ENCODE data around the gene GNB5.
"Not testable (repeated sequence)": the region's sequence is repeated elsewhere in the genome, so short reads cannot be mapped to it uniquely, and the experiment has no call there.

GNB5 gene

DNA sequence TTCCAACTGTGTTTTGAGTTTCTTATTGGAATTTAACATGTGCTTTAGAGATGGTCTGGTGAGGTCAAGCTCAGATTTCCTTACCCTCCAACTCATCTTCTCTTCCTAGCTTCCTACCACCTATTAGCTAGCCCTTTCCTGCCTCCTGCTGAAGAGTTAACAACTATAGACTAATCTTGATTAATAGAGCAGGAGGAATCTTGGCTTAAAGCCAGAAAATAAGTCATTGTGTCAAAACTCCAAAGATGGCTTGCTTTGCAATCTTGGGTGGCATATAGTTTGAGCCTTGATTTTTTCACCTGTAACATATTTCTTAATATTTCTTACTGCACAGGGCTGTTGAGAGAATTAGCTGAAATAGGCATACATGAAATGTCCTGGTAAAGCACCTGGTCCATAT is 105.9 kb downstream of the GNB5 start:
- Histone ChIP-seq H3K4me1 (no peaks in the 10 kb centered on the region), H3K9me3 (peaks cover 5% of the 10 kb centered on the region; the same call in 1 of the 2 replicates), H3K36me3 (replicated peaks) (no peaks in the 10 kb centered on the region), H3K27me3 (ENCODE audit: low read depth) (no peaks in the 10 kb centered on the region), H3K4me3 (no peak overlapping the region)
- DNase-seq (ENCODE audit: low spot score in 2 of 2) = no peak
- in situ Hi-C loops (cut with MboI; ENCODE audit: low sequenced_read_pairs) = no loop called here

GRCh38 chr15:52083603-52084002 is 107.6 kb downstream of the GNB5 start:
- Histone ChIP-seq H3K9me3 (0 out of 2 replicates have a peak, but pooled peaks cover 3% of the 10 kb centered on the region), H3K4me3 (no peak overlapping the region), H3K4me1 (no peaks in the 10 kb centered on the region), H3K36me3 (replicated peaks) (no peaks in the 10 kb centered on the region), H3K27me3 (ENCODE audit: low read depth) (no peaks in the 10 kb centered on the region)
- in situ Hi-C loops (cut with MboI; ENCODE audit: low sequenced_read_pairs) = no loop called here
- no peak for DNase-seq (ENCODE audit: low spot score in 2 of 2)

DNA sequence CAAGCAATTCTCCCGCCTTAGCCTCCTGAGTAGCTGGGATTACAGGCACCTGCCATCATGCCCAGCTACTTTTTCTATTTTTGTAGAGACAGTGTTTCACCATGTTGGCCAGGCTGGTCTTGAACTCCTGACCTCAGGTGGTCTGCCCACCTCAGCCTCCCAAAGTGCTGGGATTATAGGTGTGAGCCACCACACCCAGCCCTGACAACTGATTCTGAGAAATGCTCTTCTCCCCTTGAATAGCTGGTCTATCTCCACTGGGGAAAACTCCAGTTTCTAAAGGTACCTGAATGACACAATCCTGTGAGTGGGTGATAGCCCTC is 108.2 kb downstream of the GNB5 start:
- H3K4me3 ChIP-seq; H3K4me1 ChIP-seq; DNase-seq (ENCODE audit: low spot score in 2 of 2); H3K27me3 ChIP-seq (ENCODE audit: low read depth); in situ Hi-C loops (cut with MboI; ENCODE audit: low sequenced_read_pairs); H3K9me3 ChIP-seq; H3K36me3 ChIP-seq (replicated peaks): not testable (repeated sequence)

DNA sequence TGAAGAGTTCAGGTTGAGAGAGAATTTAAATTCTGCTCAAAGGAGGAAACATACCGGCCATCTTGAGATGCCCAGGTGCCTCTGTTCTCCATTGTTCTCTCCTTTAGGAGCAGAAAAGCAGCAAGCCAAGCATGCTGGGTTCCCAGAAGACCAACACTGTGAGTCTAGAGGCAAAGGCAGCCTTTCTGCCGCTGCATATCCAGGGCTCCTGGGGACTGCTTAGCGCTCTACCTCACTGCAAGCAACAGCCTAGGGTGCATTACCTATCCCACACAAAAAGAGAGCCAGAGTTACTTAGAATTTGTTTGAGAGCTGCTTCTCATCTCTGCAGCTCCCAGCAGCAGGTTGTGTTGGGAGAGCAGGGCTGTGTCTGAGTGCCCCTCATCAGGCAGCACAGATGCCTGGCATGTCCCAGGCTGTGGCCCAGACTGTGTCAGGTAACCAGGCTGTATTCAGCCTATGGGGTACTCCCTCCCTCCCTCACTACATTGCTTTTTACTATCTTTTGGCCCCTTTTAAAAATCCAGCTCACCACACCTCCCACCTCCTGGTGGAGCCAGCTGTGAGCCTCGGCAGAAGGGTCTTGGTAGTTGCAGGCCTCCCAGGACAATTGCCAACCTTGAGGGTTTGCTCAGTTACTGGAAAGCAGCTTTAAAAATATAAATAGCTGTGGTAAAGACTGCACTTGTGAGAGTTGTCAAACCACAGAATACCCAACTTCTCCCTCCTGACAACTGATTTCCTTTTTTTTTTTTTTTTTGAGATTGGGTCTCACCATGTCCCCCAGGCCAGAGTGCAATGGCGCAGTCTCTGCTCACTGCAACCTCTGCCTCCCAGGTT is 108.8 kb downstream of the GNB5 start:
- H3K36me3 ChIP-seq (replicated peaks) = no peaks in the 10 kb centered on the region
- in situ Hi-C loops (cut with MboI; ENCODE audit: low sequenced_read_pairs) = no loop called here
- no peak overlapping the region for H3K4me3 ChIP-seq
- no peak for DNase-seq (ENCODE audit: low spot score in 2 of 2)
- H3K9me3 ChIP-seq = 0 out of 2 replicates have a peak, but pooled peaks cover 3% of the 10 kb centered on the region
- no peaks in the 10 kb centered on the region for H3K27me3 ChIP-seq (ENCODE audit: low read depth)
- H3K4me1 ChIP-seq = no peaks in the 10 kb centered on the region

DNA sequence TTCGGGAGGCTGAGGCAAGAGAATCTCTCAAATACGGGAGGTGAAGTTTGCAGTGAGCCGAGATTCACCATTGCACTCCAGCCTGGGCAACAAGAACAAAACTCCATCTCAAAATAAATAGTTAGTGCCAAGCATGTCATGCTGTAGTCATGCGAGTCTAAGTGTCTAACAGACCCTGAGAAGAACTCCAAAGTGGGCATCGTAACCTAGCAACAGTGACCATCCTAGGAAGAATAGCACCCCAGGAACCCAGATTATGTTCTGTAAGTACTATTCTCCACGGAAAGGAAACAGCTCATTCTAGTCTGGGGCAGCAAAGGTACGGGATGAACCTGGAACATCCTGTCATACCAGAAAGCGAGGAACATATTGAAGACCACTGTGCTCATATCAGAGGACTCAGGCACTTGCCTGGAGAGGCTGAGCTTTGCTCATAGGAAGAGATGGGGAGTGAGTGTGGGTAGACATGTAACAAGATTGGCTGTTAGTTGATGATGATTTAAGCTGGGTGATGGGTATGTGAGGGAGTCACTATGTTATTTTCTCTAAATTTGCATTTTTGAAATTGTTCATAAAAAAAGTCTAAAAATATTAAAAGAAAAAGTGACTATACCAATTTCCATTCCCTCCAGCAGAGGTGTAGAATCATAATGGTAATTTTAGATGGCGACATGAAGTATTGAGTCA is 110.3 kb downstream of the GNB5 start:
- H3K4me3 ChIP-seq = no peak overlapping the region
- no peak for DNase-seq (ENCODE audit: low spot score in 2 of 2)
- no peaks in the 10 kb centered on the region for H3K4me1 ChIP-seq
- H3K27me3 ChIP-seq (ENCODE audit: low read depth) = no peaks in the 10 kb centered on the region
- H3K36me3 ChIP-seq (replicated peaks) = no peaks in the 10 kb centered on the region
- in situ Hi-C loops (cut with MboI; ENCODE audit: low sequenced_read_pairs) = no loop called here
- no peaks in the 10 kb centered on the region for H3K9me3 ChIP-seq

DNA sequence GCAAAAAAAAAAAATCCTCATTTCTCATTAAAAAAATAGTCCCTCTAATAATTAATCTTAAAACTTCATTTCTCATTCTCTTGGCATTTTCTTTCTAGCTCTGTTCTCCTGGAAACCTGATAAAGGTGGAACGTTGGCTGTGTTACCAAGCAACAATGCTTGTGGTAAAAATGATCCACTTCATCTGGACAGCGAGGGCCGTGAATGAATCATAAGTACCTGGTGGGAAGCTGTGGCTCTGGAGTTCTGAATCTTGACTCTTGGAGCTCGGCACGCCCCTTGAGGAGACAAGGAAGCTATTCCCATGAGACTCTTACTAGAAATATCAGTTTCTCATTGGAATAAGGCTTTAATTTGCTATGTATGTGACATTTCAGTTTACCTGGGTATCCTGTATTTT is 111.2 kb downstream of the GNB5 start:
- H3K9me3 ChIP-seq = no peaks in the 10 kb centered on the region
- H3K4me3 ChIP-seq = no peak overlapping the region
- in situ Hi-C loops (cut with MboI; ENCODE audit: low sequenced_read_pairs) = no loop called here
- no peaks in the 10 kb centered on the region for H3K27me3 ChIP-seq (ENCODE audit: low read depth)
- DNase-seq (ENCODE audit: low spot score in 2 of 2) = no peak
- no peaks in the 10 kb centered on the region for H3K4me1 ChIP-seq
- no peaks in the 10 kb centered on the region for H3K36me3 ChIP-seq (replicated peaks)

DNA sequence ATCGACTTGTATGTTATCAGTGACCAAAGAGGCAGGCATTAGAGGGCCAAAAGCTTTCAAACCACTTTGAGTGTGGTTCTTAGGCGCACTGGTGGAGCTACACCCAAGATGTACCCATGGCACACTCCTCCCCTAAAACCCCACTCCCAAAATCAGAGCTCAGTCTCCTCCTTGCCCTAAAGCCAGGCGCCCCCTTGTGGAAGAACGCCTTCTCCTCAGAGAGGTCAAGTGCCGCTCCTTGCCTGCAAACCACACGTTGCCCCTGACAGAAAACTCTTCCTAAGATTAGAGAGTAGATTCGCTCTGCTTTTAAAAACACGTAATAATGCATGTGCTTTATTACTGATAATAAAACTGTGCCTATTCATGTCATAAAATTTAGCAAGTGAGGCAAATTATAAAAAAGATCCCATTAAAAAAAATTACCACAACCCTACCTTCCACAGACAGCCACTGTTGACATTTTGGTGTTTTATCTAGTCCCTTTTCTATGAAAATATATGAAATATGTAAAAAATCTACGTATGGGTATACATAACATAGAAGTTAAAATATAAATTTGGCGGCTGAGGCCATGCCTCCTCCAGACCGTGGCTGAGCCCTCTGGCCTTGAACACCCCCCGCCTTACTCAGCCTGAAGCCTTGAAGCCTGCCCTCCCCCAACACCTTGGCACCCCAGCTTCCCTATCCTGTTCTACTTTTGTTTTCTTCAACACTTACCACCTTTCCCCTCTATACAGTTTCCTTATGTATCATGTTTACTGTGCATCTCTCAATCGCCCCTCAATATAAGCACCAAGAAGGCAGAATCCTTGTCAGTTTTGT is 112.1 kb downstream of the GNB5 start:
- peak; percentile 57 to 96 for DNase-seq (ENCODE audit: low spot score in 2 of 2)
- no peaks in the 10 kb centered on the region for H3K36me3 ChIP-seq (replicated peaks)
- in situ Hi-C loops (cut with MboI; ENCODE audit: low sequenced_read_pairs) = no loop called here
- H3K4me1 ChIP-seq = no peaks in the 10 kb centered on the region; the same call in 1 of the 2 replicates
- no peak overlapping the region for H3K4me3 ChIP-seq
- no peaks in the 10 kb centered on the region for H3K9me3 ChIP-seq
- H3K27me3 ChIP-seq (ENCODE audit: low read depth) = no peaks in the 10 kb centered on the region

DNA sequence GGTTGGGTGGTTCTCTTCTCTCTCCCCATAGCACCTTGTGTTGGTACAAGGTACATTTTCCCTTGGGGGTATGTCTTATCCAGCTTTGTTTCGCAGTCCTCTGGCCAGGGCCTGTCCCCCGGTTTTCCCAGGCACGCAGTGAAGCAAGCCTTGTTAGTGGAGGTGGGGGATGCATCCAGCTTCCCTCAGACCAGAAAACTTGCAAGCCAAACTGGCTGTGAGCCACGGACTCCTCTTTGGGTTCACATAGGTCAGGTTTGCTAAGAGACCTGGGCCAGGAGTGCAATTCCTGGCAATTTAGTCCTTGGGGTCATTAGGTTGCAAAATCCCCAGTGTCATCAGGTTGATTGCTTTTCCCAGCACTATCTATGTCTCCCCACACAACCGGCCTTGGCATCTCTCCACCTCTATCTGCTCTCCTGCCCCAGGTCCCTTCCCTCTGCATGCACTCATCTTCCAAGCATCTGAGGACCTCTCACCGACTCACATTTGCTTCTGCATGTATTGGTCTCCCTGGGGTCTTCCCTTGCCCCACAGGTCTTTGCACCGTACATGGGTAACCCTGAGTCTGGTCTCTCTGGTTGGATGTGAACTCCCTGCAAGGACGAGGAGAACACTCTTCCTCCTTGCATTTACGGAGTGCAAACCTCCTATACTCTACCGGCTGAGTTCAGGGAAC is 112.9 kb downstream of the GNB5 start:
- in situ Hi-C loops (cut with MboI; ENCODE audit: low sequenced_read_pairs) = no loop called here
- no peak for DNase-seq (ENCODE audit: low spot score in 2 of 2)
- Histone ChIP-seq H3K36me3 (replicated peaks) (no peaks in the 10 kb centered on the region), H3K9me3 (no peaks in the 10 kb centered on the region), H3K4me1 (no peaks in the 10 kb centered on the region; the same call in 1 of the 2 replicates), H3K4me3 (no peak overlapping the region), H3K27me3 (ENCODE audit: low read depth) (no peaks in the 10 kb centered on the region)

- no peaks in the 10 kb centered on the region; the same call in 1 of the 2 replicates for H3K4me1 ChIP-seq
- no peaks in the 10 kb centered on the region for H3K27me3 ChIP-seq (ENCODE audit: low read depth)
- DNase-seq (ENCODE audit: low spot score in 2 of 2) = no peak
- H3K36me3 ChIP-seq (replicated peaks) = no peaks in the 10 kb centered on the region
- in situ Hi-C loops (cut with MboI; ENCODE audit: low sequenced_read_pairs) = no loop called here
- no peak overlapping the region for H3K4me3 ChIP-seq
- no peaks in the 10 kb centered on the region for H3K9me3 ChIP-seq
These were observed 114.1 kb downstream of the GNB5 start for GRCh38 chr15:52076889-52077781.

GRCh38 chr15:52071570-52071969 is 119.6 kb downstream of the GNB5 start:
- Histone ChIP-seq H3K4me1 (no peaks in the 10 kb centered on the region; the same call in 1 of the 2 replicates), H3K36me3 (replicated peaks) (no peaks in the 10 kb centered on the region), H3K9me3 (no peaks in the 10 kb centered on the region), H3K27me3 (ENCODE audit: low read depth) (no peaks in the 10 kb centered on the region), H3K4me3 (no peak overlapping the region)
- no peak for DNase-seq (ENCODE audit: low spot score in 2 of 2)
- in situ Hi-C loops (cut with MboI; ENCODE audit: low sequenced_read_pairs) = no loop called here

DNA sequence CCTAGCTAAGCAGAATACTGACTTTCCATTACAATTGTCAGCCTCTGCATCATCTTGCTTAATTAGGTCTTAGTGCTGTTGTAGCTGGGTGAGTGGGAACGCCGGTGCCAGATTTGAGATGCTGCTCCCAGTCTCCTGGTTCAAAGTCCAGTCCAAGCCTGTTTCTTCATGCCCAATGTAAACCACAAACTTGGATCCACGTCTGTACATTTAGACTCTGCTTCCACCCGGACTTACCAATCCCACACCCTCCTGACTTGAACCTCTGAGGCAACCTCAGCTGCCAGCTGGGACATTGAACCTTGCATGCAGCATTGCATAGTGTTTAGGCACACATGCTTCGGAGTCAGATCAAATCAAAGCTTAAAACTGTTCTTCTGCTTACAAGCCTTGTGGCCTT is 121.6 kb downstream of the GNB5 start:
- Histone ChIP-seq H3K4me1 (no peaks in the 10 kb centered on the region; the same call in 1 of the 2 replicates), H3K4me3 (no peak overlapping the region), H3K36me3 (replicated peaks) (peaks cover 3% of the 10 kb centered on the region; the same call in 1 of the 2 replicates), H3K9me3 (no peaks in the 10 kb centered on the region), H3K27me3 (ENCODE audit: low read depth) (no peaks in the 10 kb centered on the region)
- in situ Hi-C loops (cut with MboI; ENCODE audit: low sequenced_read_pairs) = no loop called here
- DNase-seq (ENCODE audit: low spot score in 2 of 2) = no peak

GRCh38 chr15:52068004-52068615 is 123.1 kb downstream of the GNB5 start:
- Histone ChIP-seq H3K36me3 (replicated peaks) (peaks cover 15% of the 10 kb centered on the region), H3K9me3 (no peaks in the 10 kb centered on the region), H3K4me3 (no peak overlapping the region), H3K27me3 (ENCODE audit: low read depth) (no peaks in the 10 kb centered on the region), H3K4me1 (no peaks in the 10 kb centered on the region)
- no peak for DNase-seq (ENCODE audit: low spot score in 2 of 2)
- in situ Hi-C loops (cut with MboI; ENCODE audit: low sequenced_read_pairs) = no loop called here

Measured in HAP-1 (cell line).